SK-N-SH (cell line): Measurements from ENCODE around the gene PLEKHF1. TPM values are rescaled to one million over a fixed set of nuclear protein-coding genes. Genes with fewer than 3 reads are reported as not detected.

Experiments used
- CTCF ChIA-PET: fragments of 300-600, 350-600 bp; formaldehyde crosslinking; extraction: SDS; loops from one replicate; lab custom pipeline; 2021; lab: Yijun Ruan, JAX
- POLR2A ChIA-PET: fragments of 350-600 bp; sonication (Branson Sonifier 250); formaldehyde crosslinking; extraction: SDS; loops from one replicate; lab custom pipeline; 2020; ENCODE audit warnings: antibody characterized with exemption, inconsistent platforms; lab: Yijun Ruan, JAX
- DNase-seq: peaks from one replicate; pipeline ENCODE4 v3.0.0; 2012
- H2AFZ ChIP-seq: fragments of 200-600 bp; sonication (generic); 2 replicates; pipeline ENCODE4 v1.8.1; 2016; ENCODE audit warnings: antibody characterized with exemption, mild to moderate bottlenecking, low read depth
- H3F3A ChIP-seq: fragments of 200-600 bp; sonication (generic); replicated peaks from 2 replicates; pipeline ENCODE3; 2016; ENCODE audit warnings: antibody characterized with exemption, mild to moderate bottlenecking; ENCODE audit not compliant: insufficient read depth
- H3K27ac ChIP-seq, 2 experiments: fragments of 200-500 bp in 1 of 2; fragments of 200-600 bp in 1 of 2; sonication (Bioruptor generic) in 1 of 2; sonication (generic), shearing (Covaris generic) in 1 of 2; 2 replicates each; pipeline versions ENCODE4 v1.5.1 to v1.6.1; 2014 to 2016; ENCODE audit warnings: low read depth in 2 of 2, inconsistent platforms in 1 of 2, low read length in 1 of 2, mild to moderate bottlenecking in 1 of 2, mixed read lengths in 1 of 2
- H3K27me3 ChIP-seq: fragments of 200-600 bp; sonication (generic), shearing (Covaris generic); 2 replicates; pipeline ENCODE4 v1.6.1; 2016; ENCODE audit warnings: mixed run types; ENCODE audit not compliant: insufficient read depth
- H3K36me3 ChIP-seq, 2 experiments: fragments of 200-500 bp in 1 of 2; fragments of 200-600 bp in 1 of 2; sonication (Bioruptor generic) in 1 of 2; sonication (generic) in 1 of 2; replicated peaks in 1 of 2; 2 replicates each; pipeline versions ENCODE3 to v1.5.1; 2014 to 2016; ENCODE audit warnings: low read length in 1 of 2, mild to moderate bottlenecking in 1 of 2; ENCODE audit not compliant: insufficient read depth in 2 of 2, control insufficient read depth in 1 of 2
- H3K4me1 ChIP-seq, 2 experiments: fragments of 200-500 bp in 1 of 2; fragments of 200-600 bp in 1 of 2; sonication (Bioruptor generic) in 1 of 2; sonication (generic), shearing (Covaris generic) in 1 of 2; 2 replicates each; pipeline versions ENCODE4 v1.5.1 to v1.6.1; 2014 to 2016; ENCODE audit warnings: low read depth in 1 of 2, low read length in 1 of 2, mixed run types in 1 of 2; ENCODE audit not compliant: insufficient read depth in 2 of 2, control insufficient read depth in 1 of 2
- H3K4me2 ChIP-seq: fragments of 200-600 bp; sonication (generic), shearing (Covaris generic); 2 replicates; pipeline ENCODE4 v1.6.1; 2017; ENCODE audit warnings: mixed run types
- H3K4me3 ChIP-seq, 2 experiments: fragments of 200-500 bp in 1 of 2; fragments of 200-600 bp in 1 of 2; sonication (Bioruptor generic) in 1 of 2; sonication (generic), shearing (Covaris generic) in 1 of 2; 2 replicates each; pipeline versions ENCODE4 v1.5.1 to v1.8.1; 2014 to 2016; ENCODE audit warnings: low read depth in 2 of 2, inconsistent platforms in 1 of 2, low read length in 1 of 2, mild to moderate bottlenecking in 1 of 2, mixed read lengths in 1 of 2, moderate library complexity in 1 of 2
- H3K79me2 ChIP-seq: fragments of 200-600 bp; sonication (generic); 2 replicates; pipeline ENCODE4 v1.8.1; 2017; ENCODE audit warnings: mild to moderate bottlenecking; ENCODE audit not compliant: insufficient read depth
- H3K9ac ChIP-seq: fragments of 200-600 bp; sonication (generic); 2 replicates; pipeline ENCODE4 v1.6.1; 2017; ENCODE audit warnings: mixed run types
- H3K9me2 ChIP-seq: fragments of 200-600 bp; sonication (generic); 2 replicates; pipeline ENCODE4 v1.6.1; 2017; ENCODE audit warnings: mixed run types
- H3K9me3 ChIP-seq: fragments of 200-600 bp; sonication (generic); 2 replicates; pipeline ENCODE4 v1.6.1; 2017; ENCODE audit warnings: mixed run types, mild to moderate bottlenecking, moderate library complexity
- H4K20me1 ChIP-seq: fragments of 200-600 bp; sonication (generic); 2 replicates; pipeline ENCODE4 v1.6.1; 2017; ENCODE audit warnings: mild to moderate bottlenecking, mixed run types; ENCODE audit not compliant: insufficient read depth
- CHD2 ChIP-seq: fragments of 150-350 bp; IDR thresholded peaks from 2 replicates; pipeline ENCODE4 v1.6.1; 2018; ENCODE audit warnings: low read length; ENCODE audit not compliant: partially characterized antibody
- CTCF ChIP-seq: fragments of 200-600 bp; sonication (generic); IDR thresholded peaks from 2 replicates; pipeline ENCODE4 v1.6.1; 2017; ENCODE audit warnings: antibody characterized with exemption, mild to moderate bottlenecking, moderate library complexity
- EP300 ChIP-seq, 2 experiments: IDR thresholded peaks; 2 replicates each; pipeline versions ENCODE4 v1.4.0 to v1.6.1; 2012; ENCODE audit warnings: borderline replicate concordance in 1 of 2, low read depth in 1 of 2, low read length in 1 of 2
- EZH2phosphoT487 ChIP-seq: fragments of 200-600 bp; sonication (generic); IDR thresholded peaks from 2 replicates; pipeline ENCODE4 v1.6.1; 2017; ENCODE audit warnings: low read depth, mixed run types, mild to moderate bottlenecking, antibody characterized with exemption, moderate library complexity, borderline replicate concordance
- GABPA ChIP-seq: IDR thresholded peaks from 2 replicates; pipeline ENCODE4 v1.4.0; 2012; ENCODE audit warnings: low read depth, mild to moderate bottlenecking
- GATA2 ChIP-seq: sonication (generic); formaldehyde crosslinking; IDR thresholded peaks from 2 replicates; pipeline ENCODE4 v1.5.0; 2020; ENCODE audit warnings: mild to moderate bottlenecking, missing genetic modification reagents
- JUND ChIP-seq: IDR thresholded peaks from 2 replicates; pipeline ENCODE4 v1.4.0; 2012
- MAX ChIP-seq: IDR thresholded peaks from 2 replicates; pipeline ENCODE4 v1.4.0; 2012; ENCODE audit warnings: low read depth
- RAD21 ChIP-seq: IDR thresholded peaks from 2 replicates; pipeline ENCODE4 v1.6.1; 2012; ENCODE audit warnings: mild to moderate bottlenecking, low read length
- REST ChIP-seq: IDR thresholded peaks from 2 replicates; pipeline ENCODE4 v1.6.1; 2012; ENCODE audit warnings: mild to moderate bottlenecking, low read depth, low read length, moderate library complexity
- TEAD4 ChIP-seq: IDR thresholded peaks from 2 replicates; pipeline ENCODE4 v1.4.0; 2012; ENCODE audit warnings: mild to moderate bottlenecking, borderline replicate concordance; ENCODE audit not compliant: insufficient read depth
- USF1 ChIP-seq: IDR thresholded peaks from 2 replicates; pipeline ENCODE4 v1.4.0; 2012; ENCODE audit warnings: low read depth, borderline replicate concordance
- YY1 ChIP-seq: IDR thresholded peaks from 2 replicates; pipeline ENCODE4 v1.4.0; 2012; ENCODE audit warnings: low read depth, mild to moderate bottlenecking
- WGBS: methylation state at CpG from one replicate; pipeline ENCODE4 v1.1.6; 2017; ENCODE audit warnings: low lambda C conversion rate; 5-methylcytosine and 5-hydroxymethylcytosine counted together
- polyA plus RNA-seq, 3 experiments: library from polyadenylated mRNA; depleted of rRNA; stranded (reverse); fragments of >200 nt; gene quantifications; 2 replicates each; pipeline ENCODE4 v1.2.3, GENCODE V29; 2012
- TF ChIP-seq, protein P1 (sequence below): IDR thresholded peaks from 2 replicates; pipeline ENCODE4; 2012
- TF ChIP-seq, protein P2 (sequence below): fragments of 150-350 bp; IDR thresholded peaks from 2 replicates; pipeline ENCODE4 v1.6.1; 2017; ENCODE audit warnings: antibody characterized with exemption, low read length, low read depth, borderline replicate concordance

PLEKHF1 gene
- polyA plus RNA-seq, 1 of the 3 experiments (the other 2 are of a cell fraction), result 3.9 TPM

DNA sequence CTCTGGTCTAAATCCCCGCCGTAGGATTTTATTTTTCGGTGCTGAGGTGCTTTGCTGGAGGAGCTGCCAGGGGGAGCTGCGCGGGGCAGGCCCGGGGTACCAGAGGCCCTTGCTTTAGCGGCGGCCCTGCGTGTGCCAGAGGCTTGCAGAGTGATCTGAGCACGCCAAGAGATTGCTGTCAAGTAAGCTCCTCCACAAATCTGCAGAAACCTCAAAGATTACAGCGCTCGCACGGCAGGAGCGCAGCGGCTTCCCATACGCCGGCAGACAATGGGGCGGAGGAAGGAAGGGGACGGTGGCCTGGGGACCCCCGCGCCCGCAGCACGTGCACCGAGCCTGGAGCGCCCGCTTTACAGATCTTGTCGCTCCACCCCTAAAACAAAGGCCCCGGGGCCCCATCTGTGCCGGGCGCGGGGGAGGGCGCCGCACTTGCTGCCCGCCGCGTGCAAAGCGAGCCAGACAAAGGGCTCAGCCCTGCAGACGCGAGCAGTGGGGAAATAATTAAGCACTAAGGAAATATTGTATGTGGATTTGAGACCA, 58.9 kb downstream of the PLEKHF1 start (continued):
- TF ChIP-seq, protein P1, sequence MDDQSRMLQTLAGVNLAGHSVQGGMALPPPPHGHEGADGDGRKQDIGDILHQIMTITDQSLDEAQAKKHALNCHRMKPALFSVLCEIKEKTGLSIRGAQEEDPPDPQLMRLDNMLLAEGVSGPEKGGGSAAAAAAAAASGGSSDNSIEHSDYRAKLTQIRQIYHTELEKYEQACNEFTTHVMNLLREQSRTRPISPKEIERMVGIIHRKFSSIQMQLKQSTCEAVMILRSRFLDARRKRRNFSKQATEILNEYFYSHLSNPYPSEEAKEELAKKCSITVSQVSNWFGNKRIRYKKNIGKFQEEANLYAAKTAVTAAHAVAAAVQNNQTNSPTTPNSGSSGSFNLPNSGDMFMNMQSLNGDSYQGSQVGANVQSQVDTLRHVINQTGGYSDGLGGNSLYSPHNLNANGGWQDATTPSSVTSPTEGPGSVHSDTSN, result no peak
- TF ChIP-seq REST (no peak), CHD2 (no peak), EP300 (IDR thresholded peaks at IDR 0.05; ENCODE audit: borderline replicate concordance in 1 of 2, low read depth in 1 of 2, low read length in 1 of 2) (no peak)
- TF ChIP-seq, all 33 proteins: peak for 0

GRCh38 chr19:29724746-29725145, 59.5 kb downstream of the PLEKHF1 start:
- no peak overlapping the region for H3K4me3 ChIP-seq
- H4K20me1 ChIP-seq, result no peaks in the 10 kb centered on the region
- no peaks in the 10 kb centered on the region for H3K79me2 ChIP-seq
- H2AFZ ChIP-seq, result no peak overlapping the region
- no peaks in the 10 kb centered on the region for H3F3A ChIP-seq
- H3K9ac ChIP-seq, result no peak overlapping the region
- POLR2A ChIA-PET, result no interaction called here
- DNase-seq, result no peak
- H3K27me3 ChIP-seq, result no peaks in the 10 kb centered on the region; the same call in 1 of the 2 replicates
- H3K4me2 ChIP-seq, result no peak overlapping the region
- H3K27ac ChIP-seq, result no peak overlapping the region
- no peaks in the 10 kb centered on the region for H3K9me3 ChIP-seq
- WGBS, result 77% methylated on average over 14 of the region's 14 CpGs
- no peaks in the 10 kb centered on the region; a peak in 1 of 4 replicates for H3K4me1 ChIP-seq
- CTCF ChIA-PET, result interaction anchor here (1.2 to 7.9 kb wide), 5 partner anchors 8 to 149 kb away, joined by 4 to 94 read pairs (median 4); partner anchors contain the start of gene C19orf12
- H3K9me2 ChIP-seq, result no peaks in the 10 kb centered on the region
- TF ChIP-seq YY1 (no peak), GATA2 (no peak), GABPA (no peak), RAD21 (no peak), USF1 (no peak), MAX (no peak), TEAD4 (no peak), JUND (no peak), CHD2 (no peak), CTCF (no peak), EZH2phosphoT487 (no peak)
- TF ChIP-seq, protein P2, sequence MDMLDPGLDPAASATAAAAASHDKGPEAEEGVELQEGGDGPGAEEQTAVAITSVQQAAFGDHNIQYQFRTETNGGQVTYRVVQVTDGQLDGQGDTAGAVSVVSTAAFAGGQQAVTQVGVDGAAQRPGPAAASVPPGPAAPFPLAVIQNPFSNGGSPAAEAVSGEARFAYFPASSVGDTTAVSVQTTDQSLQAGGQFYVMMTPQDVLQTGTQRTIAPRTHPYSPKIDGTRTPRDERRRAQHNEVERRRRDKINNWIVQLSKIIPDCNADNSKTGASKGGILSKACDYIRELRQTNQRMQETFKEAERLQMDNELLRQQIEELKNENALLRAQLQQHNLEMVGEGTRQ, result no peak
- H3K36me3 ChIP-seq, result no peaks in the 10 kb centered on the region
